ENCODE measurements around the gene HIC1. TPM values are rescaled to one million over a fixed set of nuclear protein-coding genes. Genes with fewer than 3 reads are reported as not detected.
A peak's percentile ranks its signal among the peaks of the same experiment; 100 is the strongest.

HIC1 gene
- total RNA-seq, 1 donor from 2014 or later: 21.6 TPM

DNA sequence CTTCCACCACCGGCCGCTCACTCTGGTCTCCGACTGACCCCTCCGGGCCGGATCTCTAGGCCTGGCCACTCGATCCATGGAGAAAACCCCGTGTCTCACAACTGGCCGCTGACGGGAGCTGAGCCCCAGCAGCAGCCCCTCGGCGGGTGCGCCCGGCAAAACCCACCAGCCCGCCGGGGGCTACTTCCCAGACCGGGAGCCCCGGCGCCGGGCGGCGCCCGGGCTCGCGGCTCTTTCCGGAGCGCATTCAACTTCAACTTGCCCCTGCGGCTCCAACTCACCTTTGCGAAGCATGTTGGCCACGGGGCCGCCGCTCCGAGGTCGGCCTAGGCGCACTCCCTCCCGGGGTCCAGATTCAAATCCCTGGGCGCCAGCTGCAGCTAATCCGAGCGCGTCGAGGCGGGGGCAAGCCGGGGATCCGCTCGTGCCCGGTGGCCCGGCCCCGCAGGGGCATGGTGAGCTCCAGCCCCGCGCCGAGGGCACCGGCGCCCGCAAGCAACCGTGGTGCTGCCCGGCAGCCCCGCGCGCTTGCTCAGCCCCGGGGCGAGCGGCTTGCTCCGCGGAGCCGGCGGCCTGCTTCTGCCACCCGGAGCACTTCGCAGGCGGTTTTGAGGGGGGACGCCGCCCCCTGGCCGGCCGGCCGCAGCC, 30.2 kb upstream of the HIC1 start:
- no peak overlapping the region for H3K27ac Mint-ChIP-seq
- H3K27me3 Mint-ChIP-seq: peaks cover 68% of the 10 kb centered on the region
- DNase-seq (ENCODE audit: extremely low spot score, unreplicated experiment): no peak
- H3K4me3 Mint-ChIP-seq: peak overlapping the region; percentile 85
- H3K4me1 Mint-ChIP-seq (ENCODE audit: unreplicated experiment): peaks cover 10% of the 10 kb centered on the region
- H3K9me3 Mint-ChIP-seq: peaks cover 4% of the 10 kb centered on the region
- H3K36me3 Mint-ChIP-seq: no peaks in the 10 kb centered on the region
- TF ChIP-seq, protein P1, sequence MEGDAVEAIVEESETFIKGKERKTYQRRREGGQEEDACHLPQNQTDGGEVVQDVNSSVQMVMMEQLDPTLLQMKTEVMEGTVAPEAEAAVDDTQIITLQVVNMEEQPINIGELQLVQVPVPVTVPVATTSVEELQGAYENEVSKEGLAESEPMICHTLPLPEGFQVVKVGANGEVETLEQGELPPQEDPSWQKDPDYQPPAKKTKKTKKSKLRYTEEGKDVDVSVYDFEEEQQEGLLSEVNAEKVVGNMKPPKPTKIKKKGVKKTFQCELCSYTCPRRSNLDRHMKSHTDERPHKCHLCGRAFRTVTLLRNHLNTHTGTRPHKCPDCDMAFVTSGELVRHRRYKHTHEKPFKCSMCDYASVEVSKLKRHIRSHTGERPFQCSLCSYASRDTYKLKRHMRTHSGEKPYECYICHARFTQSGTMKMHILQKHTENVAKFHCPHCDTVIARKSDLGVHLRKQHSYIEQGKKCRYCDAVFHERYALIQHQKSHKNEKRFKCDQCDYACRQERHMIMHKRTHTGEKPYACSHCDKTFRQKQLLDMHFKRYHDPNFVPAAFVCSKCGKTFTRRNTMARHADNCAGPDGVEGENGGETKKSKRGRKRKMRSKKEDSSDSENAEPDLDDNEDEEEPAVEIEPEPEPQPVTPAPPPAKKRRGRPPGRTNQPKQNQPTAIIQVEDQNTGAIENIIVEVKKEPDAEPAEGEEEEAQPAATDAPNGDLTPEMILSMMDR (conservative IDR thresholded peaks at IDR 0.05): no peak

- TF ChIP-seq, protein P1 (conservative IDR thresholded peaks at IDR 0.05): no peak
- Mint-ChIP-seq H3K27ac (peak within 1 kb of the TSS; percentile 68), H3K36me3 (no peaks in the 10 kb centered on the region), H3K4me3 (peak within 1 kb of the TSS; percentile 85), H3K4me1 (ENCODE audit: unreplicated experiment) (peaks cover 10% of the 10 kb centered on the region), H3K9me3 (peaks cover 4% of the 10 kb centered on the region), H3K27me3 (peaks cover 63% of the 10 kb centered on the region)
- no peak for DNase-seq (ENCODE audit: extremely low spot score, unreplicated experiment)
Observed at GRCh38 chr17:2025220-2025621, 29.7 kb upstream of the HIC1 start, which contains the start of gene RTN4RL1. RTN4RL1 (minus strand) TSS chr17:2025334; CDS start chr17:2024865, 469 bp downstream.

GRCh38 chr17:2025622-2026309, 29.1 kb upstream of the HIC1 start:
- peaks cover 4% of the 10 kb centered on the region for H3K9me3 Mint-ChIP-seq
- peak overlapping the region; percentile 68 for H3K27ac Mint-ChIP-seq
- peak overlapping the region; percentile 79 for H3K4me3 Mint-ChIP-seq
- no peak for DNase-seq (ENCODE audit: extremely low spot score, unreplicated experiment)
- TF ChIP-seq, protein P1 (conservative IDR thresholded peaks at IDR 0.05): peak; percentile 77
- peaks cover 63% of the 10 kb centered on the region for H3K27me3 Mint-ChIP-seq
- peaks cover 14% of the 10 kb centered on the region for H3K4me1 Mint-ChIP-seq (ENCODE audit: unreplicated experiment)
- no peaks in the 10 kb centered on the region for H3K36me3 Mint-ChIP-seq

GRCh38 chr17:2027528-2028233, 27.2 kb upstream of the HIC1 start:
- Mint-ChIP-seq H3K9me3 (peaks cover 4% of the 10 kb centered on the region), H3K27me3 (peaks cover 52% of the 10 kb centered on the region), H3K27ac (no peak overlapping the region), H3K4me3 (peak overlapping the region; percentile 57), H3K36me3 (no peaks in the 10 kb centered on the region), H3K4me1 (ENCODE audit: unreplicated experiment) (peaks cover 12% of the 10 kb centered on the region)
- DNase-seq (ENCODE audit: extremely low spot score, unreplicated experiment): no peak
- TF ChIP-seq, protein P1 (conservative IDR thresholded peaks at IDR 0.05): no peak

DNA sequence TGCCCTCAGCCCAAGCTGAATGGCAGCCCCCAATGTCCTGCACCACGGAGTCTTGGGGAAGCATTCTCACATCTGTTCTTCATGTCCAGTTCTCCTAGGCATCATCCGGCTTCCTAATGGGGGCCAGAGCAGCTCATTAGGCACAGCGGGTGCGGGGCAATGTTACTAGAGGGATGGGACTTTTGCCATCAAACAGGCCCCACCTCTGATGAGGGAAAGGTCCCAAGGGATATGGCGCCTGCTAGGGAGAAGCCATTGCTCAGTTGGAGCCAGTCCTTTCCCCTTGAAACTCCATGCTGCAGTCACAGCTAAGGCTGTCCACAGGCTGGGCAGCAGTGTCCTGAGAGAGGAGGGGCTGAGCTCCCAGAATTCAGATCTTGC, 26.7 kb upstream of the HIC1 start:
- peaks cover 17% of the 10 kb centered on the region for H3K4me1 Mint-ChIP-seq (ENCODE audit: unreplicated experiment)
- peak overlapping the region; percentile 73 for H3K4me3 Mint-ChIP-seq
- no peaks in the 10 kb centered on the region for H3K36me3 Mint-ChIP-seq
- no peak for DNase-seq (ENCODE audit: extremely low spot score, unreplicated experiment)
- TF ChIP-seq, protein P1 (conservative IDR thresholded peaks at IDR 0.05): no peak
- H3K27ac Mint-ChIP-seq: no peak overlapping the region
- H3K27me3 Mint-ChIP-seq: peaks cover 46% of the 10 kb centered on the region
- peaks cover 4% of the 10 kb centered on the region for H3K9me3 Mint-ChIP-seq

Measured in type B pancreatic cell (in vitro differentiated cells).